ENCODE results near the gene HOXB6. TPM values are rescaled to one million over a fixed set of nuclear protein-coding genes. Genes with fewer than 3 reads are reported as not detected.

Gene HOXB6
- total and polyA plus RNA-seq, 7 experiments from 2014 or later, result 0.34 TPM; not detected in 6

DNA sequence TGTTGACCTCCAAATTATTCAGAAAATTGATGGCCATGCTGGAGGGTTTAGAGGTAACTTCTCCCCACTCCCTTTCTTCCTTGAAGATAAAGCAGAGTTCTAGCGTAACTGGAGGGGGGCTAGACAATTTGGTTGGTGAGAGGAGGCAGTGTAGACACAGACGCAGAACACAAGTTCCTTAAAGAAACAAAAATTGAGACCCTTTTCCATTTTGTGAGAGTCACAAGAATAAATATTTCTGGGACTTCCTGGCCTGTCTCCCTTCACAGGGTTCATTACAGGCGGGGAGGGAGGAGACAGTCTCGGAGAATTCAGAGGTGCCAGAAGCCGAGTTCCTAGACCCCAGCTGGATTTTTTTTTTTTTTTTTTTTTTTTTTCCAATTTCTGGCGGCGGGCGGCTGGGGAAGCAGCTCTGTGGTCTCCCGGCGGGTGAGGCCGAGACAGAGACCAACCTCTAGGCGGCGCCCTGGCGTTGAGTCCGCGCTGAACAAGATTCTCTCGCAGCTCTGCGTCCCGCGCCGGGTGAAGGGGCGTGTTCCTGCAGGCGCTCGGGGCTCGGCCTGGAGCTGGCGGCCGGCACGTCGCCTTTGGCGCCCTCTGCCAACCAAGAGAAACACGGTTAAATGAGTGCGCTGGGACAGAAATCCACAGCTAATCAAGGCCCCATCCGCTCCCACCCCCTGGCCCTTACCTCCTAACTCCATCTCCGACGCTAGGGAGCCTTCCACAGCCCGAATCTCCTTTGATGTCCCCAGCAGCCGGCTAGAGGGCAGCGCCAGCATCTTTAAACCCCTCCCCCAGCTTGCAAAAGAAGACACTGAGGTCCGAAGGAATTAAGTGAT is 31.6 kb upstream of the HOXB6 start:
- peaks cover 74 to 98% (median 88%) of the 10 kb centered on the region in 5 donors for H3K27me3 Mint-ChIP-seq
- Histone ChIP-seq H3K4me1 (ENCODE audit: control insufficient read depth in 2 of 2, insufficient read depth in 2 of 2, low read length in 2 of 2) (peaks cover 0 to 6% of the 10 kb centered on the region in 2 donors), H3K36me3 (ENCODE audit: control insufficient read depth in 2 of 3, insufficient read depth in 3 of 3, low read length in 3 of 3) (no peaks in the 10 kb centered on the region), H3K27ac (ENCODE audit: low read depth, low read length) (no peak overlapping the region), H3K27me3 (ENCODE audit: control insufficient read depth in 2 of 2, insufficient read depth in 2 of 2, low read length in 2 of 2) (peaks cover 18 to 40% of the 10 kb centered on the region in 2 donors), H3K9me3 (ENCODE audit: control insufficient read depth in 2 of 3, low read length in 3 of 3) (no peaks in the 10 kb centered on the region), H3K4me3 (ENCODE audit: low read length) (no peak overlapping the region)
- ATAC-seq (peak; percentile 84), DNase-seq (peak in 6 of 9 donors; percentile 29 to 73 (median 48))
- peak overlapping the region in 7 of 10 donors; percentile 2 to 61 (median 54) for H3K4me3 Mint-ChIP-seq
- ChIA-PET POLR2A (interaction anchor here (1.3 kb wide), 1 partner anchor 19 kb away, joined by 3 read pairs; no protein-coding TSS in a partner anchor), CTCF (interaction anchor here (0.5 to 1.5 kb wide), 4 partner anchors 13 to 345 kb away, joined by 3 to 7 read pairs (median 4); no protein-coding TSS in a partner anchor)
- peaks cover 0 to 4% (median 0%) of the 10 kb centered on the region in 5 donors for H3K36me3 Mint-ChIP-seq
- H3K9me3 Mint-ChIP-seq, result peaks cover 0 to 4% (median 0%) of the 10 kb centered on the region in 11 donors
- H3K27ac Mint-ChIP-seq, result peak overlapping the region in 1 of 9 donors; percentile 25
- H3K4me1 Mint-ChIP-seq, result peaks cover 9 to 19% (median 17%) of the 10 kb centered on the region in 7 donors
- intact Hi-C loops (cut with micrococcal nuclease), result no loop called here

DNA sequence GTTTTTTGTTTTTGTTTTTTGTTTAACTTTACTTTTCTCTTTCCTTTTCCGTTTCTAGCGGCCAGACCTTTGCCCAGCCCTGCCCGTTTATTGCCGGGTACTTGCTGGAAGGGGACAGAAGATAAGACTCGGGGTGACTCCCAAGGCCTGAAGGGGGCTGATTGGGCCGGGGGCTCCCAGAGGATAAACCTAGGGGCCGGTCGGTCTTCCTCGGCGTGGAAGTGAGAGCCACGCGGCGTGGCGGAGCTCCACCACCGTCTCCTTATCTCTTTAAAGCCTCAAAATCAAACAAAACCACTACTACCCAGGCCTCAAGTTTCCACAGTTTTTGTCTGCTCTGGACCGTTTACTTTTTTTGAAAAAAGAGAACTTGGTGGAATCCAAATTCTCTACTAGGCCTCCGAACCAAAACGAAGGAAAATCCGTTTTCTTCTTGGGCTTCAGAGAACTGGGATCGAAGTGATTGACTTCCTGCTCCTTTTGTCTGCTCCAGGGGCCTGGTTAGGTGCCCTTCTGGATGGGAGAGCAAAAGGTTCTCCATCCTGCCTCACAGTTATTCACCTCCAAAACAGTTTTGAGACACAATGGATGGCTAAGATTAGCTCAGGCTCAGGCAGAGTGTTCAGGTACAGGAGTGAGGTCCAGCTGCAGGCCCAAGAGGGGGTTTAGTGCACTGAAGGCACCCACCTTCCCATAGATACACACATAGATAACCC is 29.9 kb upstream of the HOXB6 start:
- Histone ChIP-seq H3K4me1 (ENCODE audit: control insufficient read depth in 2 of 2, insufficient read depth in 2 of 2, low read length in 2 of 2) (peaks cover 0 to 6% of the 10 kb centered on the region in 2 donors), H3K27me3 (ENCODE audit: control insufficient read depth in 2 of 2, insufficient read depth in 2 of 2, low read length in 2 of 2) (peaks cover 18 to 41% of the 10 kb centered on the region in 2 donors), H3K36me3 (ENCODE audit: control insufficient read depth in 2 of 3, insufficient read depth in 3 of 3, low read length in 3 of 3) (no peaks in the 10 kb centered on the region), H3K4me3 (ENCODE audit: low read length) (no peak overlapping the region), H3K27ac (ENCODE audit: low read depth, low read length) (no peak overlapping the region), H3K9me3 (ENCODE audit: control insufficient read depth in 2 of 3, low read length in 3 of 3) (no peaks in the 10 kb centered on the region)
- ChIA-PET CTCF (no interaction called here), POLR2A (no interaction called here)
- Mint-ChIP-seq H3K36me3 (peaks cover 0 to 4% (median 0%) of the 10 kb centered on the region in 5 donors), H3K27me3 (peaks cover 78 to 98% (median 89%) of the 10 kb centered on the region in 5 donors), H3K27ac (peak overlapping the region in 1 of 9 donors; percentile 48), H3K9me3 (peaks cover 0 to 6% (median 0%) of the 10 kb centered on the region in 11 donors), H3K4me3 (peak overlapping the region in 7 of 10 donors; percentile 16 to 77 (median 52)), H3K4me1 (peaks cover 6 to 16% (median 14%) of the 10 kb centered on the region in 7 donors)
- DNase-seq (no peak), ATAC-seq (no peak)
- intact Hi-C loops (cut with micrococcal nuclease), result no loop called here

DNA sequence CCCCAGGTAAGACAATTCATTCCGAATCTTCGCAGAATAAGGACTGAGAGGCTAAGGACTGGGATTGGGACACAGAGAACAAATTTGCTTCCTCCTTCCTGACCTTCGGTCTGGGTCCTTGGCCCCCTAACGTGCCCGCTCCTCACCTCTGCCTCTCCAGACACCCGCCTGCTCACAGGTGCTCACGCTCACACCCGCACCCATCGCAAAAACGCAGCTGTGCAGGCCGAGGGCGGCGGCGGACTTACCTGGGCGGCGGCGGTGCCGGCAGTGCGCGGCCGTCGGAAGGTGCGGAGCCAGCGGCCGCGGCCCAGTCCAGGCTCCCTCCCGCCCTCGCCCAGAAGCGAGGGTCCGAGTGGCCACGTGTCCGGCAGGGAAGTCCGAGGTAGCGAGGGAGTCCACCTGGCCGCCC is 28.5 kb upstream of the HOXB6 start:
- H3K4me3 Mint-ChIP-seq, result peak overlapping the region in 2 of 10 donors; percentile 59 to 71

DNA sequence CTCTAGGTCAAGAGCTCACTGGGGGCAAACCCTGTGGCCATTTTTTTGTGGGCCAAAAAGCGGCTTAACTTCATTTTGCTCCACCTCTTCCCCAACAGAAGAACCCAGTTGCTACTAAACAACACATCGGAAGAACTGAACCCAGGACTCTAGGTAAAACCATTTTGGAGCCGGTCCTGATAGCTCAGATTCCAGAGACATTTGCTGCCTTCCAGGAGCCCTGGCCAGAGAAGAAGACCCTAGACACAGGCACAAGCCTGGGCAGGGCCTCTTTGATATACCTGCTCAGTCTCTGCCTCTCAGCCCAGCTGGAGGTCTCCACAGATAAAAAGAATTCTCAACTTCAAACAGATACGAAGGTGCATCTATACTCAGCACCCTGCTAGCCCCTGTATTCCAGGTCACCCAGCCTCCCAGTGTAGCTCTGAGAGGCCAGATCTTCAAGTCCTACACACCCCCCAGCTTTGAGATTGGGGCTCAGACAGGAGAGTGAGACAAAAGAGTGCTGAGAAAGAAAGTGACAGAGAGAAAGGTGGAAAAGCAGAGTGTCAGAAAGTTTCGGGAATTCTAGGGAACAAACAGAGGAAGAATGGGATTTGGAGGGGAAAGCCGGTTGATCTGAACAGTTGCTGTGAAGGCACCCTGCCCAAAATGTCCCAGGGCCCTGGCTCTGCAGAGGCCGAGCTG is 27.9 kb upstream of the HOXB6 start:
- no peak for DNase-seq
- Mint-ChIP-seq H3K4me1 (peaks cover 6 to 16% (median 14%) of the 10 kb centered on the region in 7 donors), H3K27ac (no peak overlapping the region), H3K9me3 (peaks cover 0 to 6% (median 0%) of the 10 kb centered on the region in 11 donors), H3K27me3 (peaks cover 78 to 98% (median 89%) of the 10 kb centered on the region in 5 donors), H3K36me3 (peaks cover 0 to 4% (median 0%) of the 10 kb centered on the region in 5 donors), H3K4me3 (peak overlapping the region; percentile 17 to 68 (median 52))
- intact Hi-C loops (cut with micrococcal nuclease), result no loop called here
- no peak overlapping the region for H3K27ac ChIP-seq (ENCODE audit: low read depth, low read length)
- peaks cover 0 to 6% of the 10 kb centered on the region in 2 donors for H3K4me1 ChIP-seq (ENCODE audit: control insufficient read depth in 2 of 2, insufficient read depth in 2 of 2, low read length in 2 of 2)
- H3K4me3 ChIP-seq (ENCODE audit: low read length), result no peak overlapping the region
- CTCF ChIA-PET, result no interaction called here
- H3K36me3 ChIP-seq (ENCODE audit: control insufficient read depth in 2 of 3, insufficient read depth in 3 of 3, low read length in 3 of 3), result no peaks in the 10 kb centered on the region
- H3K9me3 ChIP-seq (ENCODE audit: control insufficient read depth in 2 of 3, low read length in 3 of 3), result no peaks in the 10 kb centered on the region
- no peak for ATAC-seq
- H3K27me3 ChIP-seq (ENCODE audit: control insufficient read depth in 2 of 2, insufficient read depth in 2 of 2, low read length in 2 of 2), result peaks cover 31 to 46% of the 10 kb centered on the region in 2 donors
- POLR2A ChIA-PET, result interaction anchor here (0.7 to 0.8 kb wide), 2 partner anchors 9 to 13 kb away, joined by 3 read pairs; no protein-coding TSS in a partner anchor

More for the DNA sequence above, 28.5 kb upstream of the HOXB6 start:
- ChIA-PET CTCF (no interaction called here), POLR2A (no interaction called here)
- Mint-ChIP-seq H3K27me3 (peaks cover 78 to 98% (median 89%) of the 10 kb centered on the region in 5 donors), H3K9me3 (peaks cover 0 to 6% (median 0%) of the 10 kb centered on the region in 11 donors), H3K36me3 (peaks cover 0 to 4% (median 0%) of the 10 kb centered on the region in 5 donors), H3K27ac (no peak overlapping the region), H3K4me1 (peaks cover 6 to 16% (median 14%) of the 10 kb centered on the region in 7 donors)
- H3K4me1 ChIP-seq (ENCODE audit: control insufficient read depth in 2 of 2, insufficient read depth in 2 of 2, low read length in 2 of 2), result peaks cover 0 to 6% of the 10 kb centered on the region in 2 donors
- peaks cover 26 to 41% of the 10 kb centered on the region in 2 donors for H3K27me3 ChIP-seq (ENCODE audit: control insufficient read depth in 2 of 2, insufficient read depth in 2 of 2, low read length in 2 of 2)
- DNase-seq (no peak), ATAC-seq (no peak)
- no peaks in the 10 kb centered on the region for H3K36me3 ChIP-seq (ENCODE audit: control insufficient read depth in 2 of 3, insufficient read depth in 3 of 3, low read length in 3 of 3)
- intact Hi-C loops (cut with micrococcal nuclease), result no loop called here
- H3K4me3 ChIP-seq (ENCODE audit: low read length), result no peak overlapping the region
- H3K9me3 ChIP-seq (ENCODE audit: control insufficient read depth in 2 of 3, low read length in 3 of 3), result no peaks in the 10 kb centered on the region
- H3K27ac ChIP-seq (ENCODE audit: low read depth, low read length), result no peak overlapping the region

DNA sequence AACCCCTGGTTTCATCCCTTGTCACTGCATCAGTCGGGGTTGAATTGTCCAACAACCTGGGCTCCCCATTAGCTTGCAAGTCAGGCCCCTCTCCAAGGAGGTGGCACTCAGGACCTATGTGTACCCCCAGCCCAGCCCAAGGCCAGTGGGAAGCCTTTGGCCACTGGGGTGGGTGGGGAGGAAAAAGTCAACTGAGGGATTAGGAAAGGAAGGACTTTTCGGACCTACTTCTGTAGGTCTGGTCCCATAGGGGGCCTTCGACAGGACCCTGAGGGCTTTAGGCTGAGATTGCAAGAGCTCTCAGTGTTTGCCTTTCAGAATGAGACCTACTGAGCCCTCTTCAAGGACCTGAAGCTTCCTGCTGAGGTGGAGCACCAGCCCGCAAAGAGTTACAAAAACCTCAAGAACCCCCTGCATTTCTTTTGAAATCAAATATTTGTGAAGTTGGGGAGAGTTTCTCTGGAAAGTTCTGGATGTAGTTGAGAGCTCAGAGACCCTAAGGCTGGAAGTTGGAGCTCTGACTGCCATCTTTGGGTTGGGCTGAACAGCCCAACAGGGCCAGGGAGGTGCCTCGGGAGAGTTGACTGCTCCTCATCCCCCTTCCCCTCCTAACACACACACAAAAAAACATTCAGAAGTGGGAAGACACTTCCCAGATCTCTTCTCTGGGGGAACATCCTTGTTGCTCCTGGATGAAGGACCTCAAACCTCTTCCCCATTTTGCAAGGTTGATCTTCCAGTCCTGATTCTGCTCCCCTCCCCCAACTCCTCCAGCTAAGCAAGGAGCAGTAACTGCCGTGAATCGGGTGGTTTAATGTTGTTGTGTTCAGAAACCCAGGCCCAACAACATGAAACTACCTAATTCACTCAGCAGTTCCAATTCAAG is 27.1 kb upstream of the HOXB6 start:
- no peak for DNase-seq
- Mint-ChIP-seq H3K27me3 (peaks cover 77 to 98% (median 86%) of the 10 kb centered on the region in 5 donors), H3K4me3 (peak overlapping the region in 1 of 10 donors; percentile 59), H3K9me3 (peaks cover 0 to 6% (median 0%) of the 10 kb centered on the region in 11 donors), H3K27ac (no peak overlapping the region), H3K4me1 (peaks cover 5 to 18% (median 14%) of the 10 kb centered on the region in 7 donors), H3K36me3 (peaks cover 0 to 4% (median 0%) of the 10 kb centered on the region in 5 donors)
- CTCF ChIA-PET, result no interaction called here
- peaks cover 0 to 7% of the 10 kb centered on the region in 2 donors for H3K4me1 ChIP-seq (ENCODE audit: control insufficient read depth in 2 of 2, insufficient read depth in 2 of 2, low read length in 2 of 2)
- no peaks in the 10 kb centered on the region for H3K9me3 ChIP-seq (ENCODE audit: control insufficient read depth in 2 of 3, low read length in 3 of 3)
- H3K4me3 ChIP-seq (ENCODE audit: low read length), result no peak overlapping the region
- no peak for ATAC-seq
- POLR2A ChIA-PET, result interaction anchor here (0.7 to 0.8 kb wide), 2 partner anchors 8 to 14 kb away, joined by 3 read pairs; no protein-coding TSS in a partner anchor
- no peaks in the 10 kb centered on the region for H3K36me3 ChIP-seq (ENCODE audit: control insufficient read depth in 2 of 3, insufficient read depth in 3 of 3, low read length in 3 of 3)
- H3K27ac ChIP-seq (ENCODE audit: low read depth, low read length), result no peak overlapping the region
- intact Hi-C loops (cut with micrococcal nuclease), result no loop called here
- peaks cover 39 to 47% of the 10 kb centered on the region in 2 donors for H3K27me3 ChIP-seq (ENCODE audit: control insufficient read depth in 2 of 2, insufficient read depth in 2 of 2, low read length in 2 of 2)
